Midbrain (tissue), 1 donor: ENCODE measurements around the gene RBFOX2.

ENCODE experiments used
- DNase-seq: peaks from one replicate; lab custom pipeline; 2025; lab: John Stamatoyannopoulos, UW

The RBFOX2 gene

GRCh38 chr22:35896111-35896705 lies 132.4 kb downstream of the RBFOX2 start:
- DNase-seq = no peak

GRCh38 chr22:35894937-35895708 lies 133.5 kb downstream of the RBFOX2 start:
- peak; percentile 68 for DNase-seq

- no peak for DNase-seq
These were observed 134.2 kb downstream of the RBFOX2 start for GRCh38 chr22:35894464-35894878.

- no peak for DNase-seq
These were observed 134.9 kb downstream of the RBFOX2 start for GRCh38 chr22:35893698-35894097.

GRCh38 chr22:35892192-35892591 lies 136.4 kb downstream of the RBFOX2 start:
- no peak for DNase-seq

- DNase-seq = no peak
These were observed 137.2 kb downstream of the RBFOX2 start for GRCh38 chr22:35891442-35891841.

GRCh38 chr22:35889071-35889470 lies 139.6 kb downstream of the RBFOX2 start:
- no peak for DNase-seq

GRCh38 chr22:35888181-35888870 lies 140.3 kb downstream of the RBFOX2 start:
- DNase-seq = no peak

- DNase-seq = no peak
These were observed 141.2 kb downstream of the RBFOX2 start for GRCh38 chr22:35887296-35887875.

GRCh38 chr22:35886309-35886708 lies 142.3 kb downstream of the RBFOX2 start:
- no peak for DNase-seq

GRCh38 chr22:35884529-35884928 lies 144.1 kb downstream of the RBFOX2 start:
- DNase-seq = no peak

GRCh38 chr22:35883031-35883620 lies 145.5 kb downstream of the RBFOX2 start:
- no peak for DNase-seq

GRCh38 chr22:35882211-35883030 lies 146.2 kb downstream of the RBFOX2 start:
- DNase-seq = no peak

GRCh38 chr22:35879351-35879750 lies 149.3 kb downstream of the RBFOX2 start:
- no peak for DNase-seq

- DNase-seq = no peak
These were observed 155.2 kb downstream of the RBFOX2 start for GRCh38 chr22:35873426-35873825.

- no peak for DNase-seq
These were observed 156.2 kb downstream of the RBFOX2 start for GRCh38 chr22:35872451-35872850.

GRCh38 chr22:35870517-35871293 lies 157.9 kb downstream of the RBFOX2 start:
- DNase-seq = no peak

- DNase-seq = no peak
These were observed 159.7 kb downstream of the RBFOX2 start for GRCh38 chr22:35868938-35869337.

- peak; percentile 23 for DNase-seq
These were observed 162.0 kb downstream of the RBFOX2 start for GRCh38 chr22:35866651-35867050.

GRCh38 chr22:35864545-35865165 lies 164.0 kb downstream of the RBFOX2 start:
- DNase-seq = no peak
